GM10266 (cell line): ENCODE measurements around the gene LAS1L.
"Not testable (repeated sequence)": the region's sequence is repeated elsewhere in the genome, so short reads cannot be mapped to it uniquely, and the experiment has no call there.

Experiments
- DNase-seq: peaks from one replicate; pipeline ENCODE4 v3.0.0; 2012; ENCODE audit errors: extremely low spot score
- TF ChIP-seq, protein P1 (sequence below): IDR thresholded peaks from 2 replicates; pipeline ENCODE4 v1.5.1; 2012; ENCODE audit warnings: mild to moderate bottlenecking, low read depth; ENCODE audit not compliant: control insufficient read depth, insufficient read depth; ENCODE audit errors: missing control alignments

Gene LAS1L

DNA sequence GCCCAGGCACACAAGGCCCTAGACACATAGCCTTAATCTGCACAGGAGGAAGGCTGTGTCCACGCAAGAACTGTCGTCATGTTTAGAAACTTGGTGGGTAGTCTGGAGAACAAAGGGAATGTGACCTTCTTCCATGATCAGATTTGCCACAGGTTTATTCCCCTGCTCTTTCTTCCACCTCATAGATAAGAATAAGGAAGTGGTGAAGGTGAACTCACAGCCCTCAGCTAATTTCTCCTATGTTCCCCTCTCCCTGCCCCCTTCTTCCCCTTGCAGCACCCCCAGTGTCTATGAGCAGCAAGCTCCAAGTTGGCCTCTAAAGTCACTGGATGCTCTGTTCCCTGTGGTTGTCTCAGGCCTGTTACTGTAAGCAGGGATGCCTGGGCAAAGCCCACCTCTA is 39.8 kb upstream of the LAS1L start:
- DNase-seq = no peak

DNA sequence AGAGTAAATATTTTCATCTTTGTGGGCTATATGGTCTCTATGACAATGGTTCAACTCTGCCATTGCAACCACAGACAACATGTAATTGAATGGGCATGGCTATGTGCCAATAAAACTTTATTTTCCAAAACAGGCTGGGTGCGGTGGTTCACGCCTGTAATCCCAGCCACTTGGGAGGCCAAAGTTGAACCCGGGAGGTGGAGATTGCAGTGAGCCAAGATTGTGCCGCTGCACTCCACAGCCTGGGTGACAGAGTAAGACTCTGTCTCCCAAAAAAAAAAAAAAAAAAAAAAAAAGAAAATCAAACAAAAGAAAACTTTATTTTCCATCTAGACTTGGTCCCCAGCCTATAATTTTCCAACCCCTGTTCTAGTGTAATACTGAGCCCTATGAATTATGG is 38.4 kb upstream of the LAS1L start:
- DNase-seq = no peak
- TF ChIP-seq, protein P1, sequence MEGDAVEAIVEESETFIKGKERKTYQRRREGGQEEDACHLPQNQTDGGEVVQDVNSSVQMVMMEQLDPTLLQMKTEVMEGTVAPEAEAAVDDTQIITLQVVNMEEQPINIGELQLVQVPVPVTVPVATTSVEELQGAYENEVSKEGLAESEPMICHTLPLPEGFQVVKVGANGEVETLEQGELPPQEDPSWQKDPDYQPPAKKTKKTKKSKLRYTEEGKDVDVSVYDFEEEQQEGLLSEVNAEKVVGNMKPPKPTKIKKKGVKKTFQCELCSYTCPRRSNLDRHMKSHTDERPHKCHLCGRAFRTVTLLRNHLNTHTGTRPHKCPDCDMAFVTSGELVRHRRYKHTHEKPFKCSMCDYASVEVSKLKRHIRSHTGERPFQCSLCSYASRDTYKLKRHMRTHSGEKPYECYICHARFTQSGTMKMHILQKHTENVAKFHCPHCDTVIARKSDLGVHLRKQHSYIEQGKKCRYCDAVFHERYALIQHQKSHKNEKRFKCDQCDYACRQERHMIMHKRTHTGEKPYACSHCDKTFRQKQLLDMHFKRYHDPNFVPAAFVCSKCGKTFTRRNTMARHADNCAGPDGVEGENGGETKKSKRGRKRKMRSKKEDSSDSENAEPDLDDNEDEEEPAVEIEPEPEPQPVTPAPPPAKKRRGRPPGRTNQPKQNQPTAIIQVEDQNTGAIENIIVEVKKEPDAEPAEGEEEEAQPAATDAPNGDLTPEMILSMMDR = no peak

More for the DNA sequence above, 39.8 kb upstream of the LAS1L start:
- TF ChIP-seq, protein P1 = no peak

DNA sequence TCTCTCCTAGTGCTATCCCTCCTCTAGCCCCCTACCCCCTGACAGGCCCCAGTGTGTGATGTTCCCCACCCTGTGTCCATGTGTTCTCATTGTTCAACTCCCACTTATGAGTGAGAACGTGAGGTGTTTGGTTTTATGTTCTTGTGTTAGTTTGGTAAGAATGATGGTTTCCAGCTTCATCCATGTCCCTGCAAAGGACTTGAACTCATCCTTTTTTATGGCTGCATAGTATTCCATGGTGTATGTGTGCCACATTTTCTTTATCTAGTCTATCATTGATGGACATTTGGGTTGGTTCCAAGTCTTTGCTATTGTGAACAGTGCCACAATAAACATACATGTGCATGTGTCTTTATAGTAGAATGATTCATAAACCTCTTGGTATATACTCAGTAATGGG is 28.3 kb upstream of the LAS1L start:
- DNase-seq = not testable (repeated sequence)

DNA sequence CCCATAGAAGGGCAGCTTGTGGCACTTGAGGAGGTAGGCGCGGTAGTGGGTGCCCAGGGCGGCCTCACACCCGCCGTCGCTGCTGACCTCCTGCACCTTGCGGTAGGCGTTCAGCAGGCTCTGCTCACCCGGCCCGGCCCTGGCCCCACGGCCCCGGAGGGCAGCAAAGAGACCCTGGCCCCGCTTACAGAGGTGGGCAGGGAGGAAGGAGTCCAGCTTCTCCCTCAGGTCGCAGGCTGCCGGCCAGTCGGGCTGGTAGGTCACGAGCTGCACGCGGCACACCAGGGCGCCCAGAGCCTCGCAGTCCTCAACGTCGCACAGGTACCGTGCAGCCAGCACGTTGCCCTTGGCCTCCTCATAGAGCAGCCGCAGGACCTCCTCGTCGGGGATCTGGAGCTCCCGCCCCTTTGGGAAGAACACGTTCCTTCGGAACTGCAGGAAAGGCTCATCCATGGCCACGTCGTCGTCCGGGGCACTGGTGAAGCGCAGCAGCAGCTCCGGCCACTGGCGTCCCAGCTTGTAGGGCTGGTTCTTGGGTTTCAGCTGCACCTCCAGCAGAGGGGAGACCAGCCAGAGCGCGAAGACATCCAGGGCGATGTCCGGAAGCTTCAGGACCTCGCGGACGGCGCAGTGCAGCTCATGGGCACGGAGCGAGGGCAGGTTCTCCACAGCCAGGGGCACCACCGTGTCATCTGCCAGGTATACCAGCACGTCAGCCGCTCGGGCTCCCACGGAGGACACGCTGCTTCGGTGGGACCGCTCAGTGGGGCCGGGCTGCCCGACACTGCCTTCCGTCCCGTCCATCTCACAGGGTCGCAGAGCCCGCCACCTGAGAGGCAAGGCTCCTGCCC is 17.1 kb upstream of the LAS1L start:
- TF ChIP-seq, protein P1 = no peak
- no peak for DNase-seq

DNA sequence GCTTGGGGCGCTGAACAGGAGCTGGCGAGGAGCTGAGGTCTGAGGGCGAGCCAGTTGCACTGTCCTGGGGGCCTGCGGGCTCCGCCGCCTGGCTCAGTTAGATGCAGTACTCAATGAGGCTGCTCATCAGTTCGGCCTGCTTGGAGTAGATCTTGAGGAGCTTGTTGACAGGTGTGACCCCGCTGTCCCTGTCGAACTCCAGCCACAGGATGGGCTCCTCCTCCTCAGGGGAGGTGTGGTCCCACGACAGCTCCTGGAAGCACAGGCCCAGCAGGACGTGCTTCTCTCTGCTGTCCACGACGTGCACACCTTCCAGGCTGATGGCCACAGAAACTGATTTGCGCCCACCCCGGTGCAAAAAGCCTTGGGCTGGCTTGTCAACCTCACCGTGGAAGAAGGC is 16.5 kb upstream of the LAS1L start:
- DNase-seq = no peak
- TF ChIP-seq, protein P1 = no peak

DNA sequence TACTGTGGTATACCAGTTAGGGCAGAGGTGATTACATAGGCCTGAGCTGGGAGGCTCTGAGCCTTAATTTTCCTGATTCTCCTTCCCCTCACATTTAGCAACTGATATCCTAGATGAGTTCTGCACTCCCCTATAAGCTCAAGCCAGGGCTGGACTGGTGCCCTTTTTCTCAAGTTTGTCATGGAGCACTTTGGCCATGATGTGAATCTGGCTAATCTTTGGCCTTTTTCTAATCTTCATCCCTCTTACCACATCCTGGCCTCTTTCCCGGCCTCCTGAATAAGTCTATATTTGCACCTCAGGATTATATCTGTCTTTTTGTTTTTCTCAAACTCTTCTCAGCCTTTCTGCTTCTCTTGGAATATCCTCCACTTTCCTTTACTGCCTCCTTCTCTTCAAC is 10.9 kb upstream of the LAS1L start:
- TF ChIP-seq, protein P1 = no peak
- no peak for DNase-seq

DNA sequence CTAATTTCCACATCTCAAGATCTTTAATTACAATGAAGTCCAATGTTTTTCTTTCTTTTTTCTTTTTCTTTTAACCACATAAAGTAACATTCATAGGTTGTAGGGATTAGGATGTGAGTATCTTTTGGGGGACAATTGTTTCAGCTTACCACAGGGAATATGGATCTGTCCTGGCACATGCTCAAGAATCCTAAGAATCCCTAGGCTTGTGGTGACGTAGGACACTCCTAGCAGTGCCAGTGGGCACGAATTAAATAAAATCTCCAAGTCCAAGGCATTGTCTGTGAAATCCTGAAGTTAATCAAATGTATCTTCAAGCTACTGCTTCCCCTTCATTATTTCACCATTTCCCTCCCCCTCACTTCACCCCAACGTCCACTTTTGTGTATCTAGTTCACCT is 2.6 kb upstream of the LAS1L start:
- DNase-seq = no peak
- TF ChIP-seq, protein P1 = no peak
